Measurements from ENCODE around the gene AKAP13.
"Not testable (repeated sequence)": the region's sequence is repeated elsewhere in the genome, so short reads cannot be mapped to it uniquely, and the experiment has no call there.

Gene AKAP13

GRCh38 chr15:85429522-85429921 lies 49.1 kb downstream of the AKAP13 start:
- DNase-seq (ENCODE audit: low read depth), result no peak
- no peak for TF ChIP-seq POLR2A (IDR thresholded peaks at IDR 0.05; ENCODE audit: extremely low read depth, insufficient read length)
- TF ChIP-seq MYC (IDR thresholded peaks at IDR 0.05; ENCODE audit: low read depth, low read length), result no peak
- no peak overlapping the region for H3K4me3 ChIP-seq (ENCODE audit: low read depth, low read length)

DNA sequence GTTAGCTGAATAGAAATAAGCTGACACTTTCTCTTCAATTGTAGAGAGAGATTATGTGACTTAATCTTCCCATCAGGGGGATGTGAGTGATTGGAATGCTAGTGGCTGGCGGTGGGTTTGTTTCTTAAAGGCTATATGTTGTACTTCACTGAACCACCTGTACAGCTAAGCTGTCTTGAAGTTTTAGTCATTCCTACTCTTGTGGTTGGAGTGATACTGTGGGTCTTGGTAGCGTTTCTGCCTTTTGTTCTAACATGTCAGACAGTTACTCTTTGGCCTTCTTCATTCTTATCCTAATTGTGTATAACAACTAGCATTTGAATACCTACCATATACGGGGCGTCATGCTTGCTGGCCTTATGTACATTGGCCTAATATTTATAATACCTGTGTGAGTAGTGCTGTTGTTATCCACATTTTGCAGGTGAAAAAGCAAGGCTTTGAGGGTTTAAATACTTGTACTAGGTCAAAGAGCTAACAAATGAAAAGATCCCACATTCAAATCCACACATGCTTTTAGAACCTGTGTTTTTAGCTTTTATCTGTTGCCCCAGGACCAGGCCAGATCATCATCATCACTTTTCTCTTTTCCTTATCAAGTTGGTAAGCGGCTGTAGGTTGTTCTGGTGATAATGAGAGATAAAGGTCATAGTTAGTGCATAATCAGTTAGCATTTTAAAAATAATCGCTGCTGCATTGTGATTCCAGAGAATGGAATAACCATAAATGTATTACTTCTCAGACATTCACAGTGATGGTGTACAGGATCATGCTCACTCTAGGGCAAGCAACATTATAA lies 50.2 kb downstream of the AKAP13 start:
- TF ChIP-seq POLR2A (IDR thresholded peaks at IDR 0.05; ENCODE audit: extremely low read depth, insufficient read length) (no peak), MYC (IDR thresholded peaks at IDR 0.05; ENCODE audit: low read depth, low read length) (no peak)
- TF ChIP-seq, protein P1, sequence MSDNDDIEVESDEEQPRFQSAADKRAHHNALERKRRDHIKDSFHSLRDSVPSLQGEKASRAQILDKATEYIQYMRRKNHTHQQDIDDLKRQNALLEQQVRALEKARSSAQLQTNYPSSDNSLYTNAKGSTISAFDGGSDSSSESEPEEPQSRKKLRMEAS (IDR thresholded peaks at IDR 0.05; ENCODE audit: low read depth, low read length), result no peak
- TF ChIP-seq, protein P2, sequence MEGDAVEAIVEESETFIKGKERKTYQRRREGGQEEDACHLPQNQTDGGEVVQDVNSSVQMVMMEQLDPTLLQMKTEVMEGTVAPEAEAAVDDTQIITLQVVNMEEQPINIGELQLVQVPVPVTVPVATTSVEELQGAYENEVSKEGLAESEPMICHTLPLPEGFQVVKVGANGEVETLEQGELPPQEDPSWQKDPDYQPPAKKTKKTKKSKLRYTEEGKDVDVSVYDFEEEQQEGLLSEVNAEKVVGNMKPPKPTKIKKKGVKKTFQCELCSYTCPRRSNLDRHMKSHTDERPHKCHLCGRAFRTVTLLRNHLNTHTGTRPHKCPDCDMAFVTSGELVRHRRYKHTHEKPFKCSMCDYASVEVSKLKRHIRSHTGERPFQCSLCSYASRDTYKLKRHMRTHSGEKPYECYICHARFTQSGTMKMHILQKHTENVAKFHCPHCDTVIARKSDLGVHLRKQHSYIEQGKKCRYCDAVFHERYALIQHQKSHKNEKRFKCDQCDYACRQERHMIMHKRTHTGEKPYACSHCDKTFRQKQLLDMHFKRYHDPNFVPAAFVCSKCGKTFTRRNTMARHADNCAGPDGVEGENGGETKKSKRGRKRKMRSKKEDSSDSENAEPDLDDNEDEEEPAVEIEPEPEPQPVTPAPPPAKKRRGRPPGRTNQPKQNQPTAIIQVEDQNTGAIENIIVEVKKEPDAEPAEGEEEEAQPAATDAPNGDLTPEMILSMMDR (IDR thresholded peaks at IDR 0.05; ENCODE audit: low read depth, low read length), result no peak
- no peak overlapping the region for H3K4me3 ChIP-seq (ENCODE audit: low read depth, low read length)

GRCh38 chr15:85439996-85440395 lies 59.6 kb downstream of the AKAP13 start:
- TF ChIP-seq, protein P2 (IDR thresholded peaks at IDR 0.05; ENCODE audit: low read depth, low read length), result no peak
- TF ChIP-seq POLR2A (IDR thresholded peaks at IDR 0.05; ENCODE audit: extremely low read depth, insufficient read length), result no peak
- no peak for TF ChIP-seq MYC (IDR thresholded peaks at IDR 0.05; ENCODE audit: low read depth, low read length)
- TF ChIP-seq, protein P1 (IDR thresholded peaks at IDR 0.05; ENCODE audit: low read depth, low read length), result no peak
- H3K4me3 ChIP-seq (ENCODE audit: low read depth, low read length), result no peak overlapping the region
- DNase-seq (ENCODE audit: low read depth), result no peak

More for the DNA sequence above, 50.2 kb downstream of the AKAP13 start:
- DNase-seq (ENCODE audit: low read depth), result no peak

GRCh38 chr15:85440451-85440850 lies 60.0 kb downstream of the AKAP13 start:
- TF ChIP-seq MYC (IDR thresholded peaks at IDR 0.05; ENCODE audit: low read depth, low read length) (no peak), POLR2A (IDR thresholded peaks at IDR 0.05; ENCODE audit: extremely low read depth, insufficient read length) (no peak)
- TF ChIP-seq, protein P1 (IDR thresholded peaks at IDR 0.05; ENCODE audit: low read depth, low read length), result no peak
- TF ChIP-seq, protein P2 (IDR thresholded peaks at IDR 0.05; ENCODE audit: low read depth, low read length), result no peak
- H3K4me3 ChIP-seq (ENCODE audit: low read depth, low read length), result no peak overlapping the region
- DNase-seq (ENCODE audit: low read depth), result no peak

DNA sequence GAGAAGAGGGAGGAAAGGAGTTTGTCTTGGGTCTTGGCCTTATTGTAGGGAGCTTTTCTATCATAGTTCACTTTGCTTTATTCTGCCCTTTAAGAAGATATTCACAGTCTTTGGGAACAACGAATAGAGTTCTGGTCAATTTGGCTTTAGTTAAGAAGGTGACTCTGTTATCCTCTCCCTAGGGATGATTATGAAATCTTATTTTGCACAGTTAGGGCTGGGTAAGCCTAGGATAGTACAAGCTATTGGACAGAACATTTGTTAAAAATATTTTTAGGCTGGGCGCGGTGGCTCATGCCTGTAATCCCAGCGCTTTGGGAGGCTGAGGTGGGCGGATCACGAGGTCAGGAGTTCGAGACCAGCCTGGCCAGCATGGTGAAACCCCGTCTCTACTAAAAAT lies 61.5 kb downstream of the AKAP13 start:
- H3K4me3 ChIP-seq (ENCODE audit: low read depth, low read length), result not testable (repeated sequence)
- peak; percentile 33 for DNase-seq (ENCODE audit: low read depth)

- TF ChIP-seq POLR2A (IDR thresholded peaks at IDR 0.05; ENCODE audit: extremely low read depth, insufficient read length) (no peak), MYC (IDR thresholded peaks at IDR 0.05; ENCODE audit: low read depth, low read length) (no peak)
- TF ChIP-seq, protein P2 (IDR thresholded peaks at IDR 0.05; ENCODE audit: low read depth, low read length), result no peak
- TF ChIP-seq, protein P1 (IDR thresholded peaks at IDR 0.05; ENCODE audit: low read depth, low read length), result no peak
- DNase-seq (ENCODE audit: low read depth), result no peak
- no peak overlapping the region for H3K4me3 ChIP-seq (ENCODE audit: low read depth, low read length)
Observed at GRCh38 chr15:85443046-85443445, 62.6 kb downstream of the AKAP13 start.

Data from NB4 (cell line).